HG03039 (cell line): Measurements from ENCODE around the gene DMD.
A peak's percentile ranks its signal among the peaks of the same experiment; 100 is the strongest.

Experiments used
- ATAC-seq: cut with Tn5 transposase; IDR thresholded peaks from one replicate; pipeline ENCODE4 v1.9.1; 2021; ENCODE audit warnings: mild to moderate bottlenecking, moderate library complexity; ENCODE audit not compliant: unreplicated experiment

DMD gene

GRCh38 chrX:31323658-31324057 lies 1887.7 kb downstream of the DMD start:
- ATAC-seq, result peak; percentile 76

GRCh38 chrX:31320740-31321139 lies 1890.6 kb downstream of the DMD start:
- no peak for ATAC-seq

- ATAC-seq, result no peak
Observed at GRCh38 chrX:31319586-31319985, 1891.8 kb downstream of the DMD start.

GRCh38 chrX:31318866-31319265 lies 1892.5 kb downstream of the DMD start:
- no peak for ATAC-seq

- no peak for ATAC-seq
Observed at GRCh38 chrX:31316340-31316991, 1894.9 kb downstream of the DMD start.

GRCh38 chrX:31314921-31315320 lies 1896.4 kb downstream of the DMD start:
- ATAC-seq, result no peak

GRCh38 chrX:31307952-31308351 lies 1903.4 kb downstream of the DMD start:
- ATAC-seq, result no peak

- ATAC-seq, result no peak
Observed at GRCh38 chrX:31302573-31303075, 1908.7 kb downstream of the DMD start.

- ATAC-seq, result no peak
Observed at GRCh38 chrX:31301941-31302340, 1909.4 kb downstream of the DMD start.

- no peak for ATAC-seq
Observed at GRCh38 chrX:31301203-31301602, 1910.1 kb downstream of the DMD start.

GRCh38 chrX:31298916-31299315 lies 1912.4 kb downstream of the DMD start:
- no peak for ATAC-seq

GRCh38 chrX:31297881-31298280 lies 1913.5 kb downstream of the DMD start:
- ATAC-seq, result no peak

GRCh38 chrX:31294475-31294874 lies 1916.9 kb downstream of the DMD start:
- no peak for ATAC-seq

GRCh38 chrX:31293409-31293808 lies 1917.9 kb downstream of the DMD start:
- ATAC-seq, result no peak

- no peak for ATAC-seq
Observed at GRCh38 chrX:31291131-31291530, 1920.2 kb downstream of the DMD start.

GRCh38 chrX:31287861-31288260 lies 1923.5 kb downstream of the DMD start:
- ATAC-seq, result no peak

GRCh38 chrX:31280580-31280979 lies 1930.8 kb downstream of the DMD start:
- ATAC-seq, result no peak

- ATAC-seq, result no peak
Observed at GRCh38 chrX:31279359-31279758, 1932.0 kb downstream of the DMD start.

GRCh38 chrX:31272472-31272775 lies 1938.9 kb downstream of the DMD start:
- no peak for ATAC-seq

GRCh38 chrX:31271615-31272471 lies 1939.5 kb downstream of the DMD start:
- ATAC-seq, result no peak

- ATAC-seq, result no peak
Observed at GRCh38 chrX:31269914-31270313, 1941.4 kb downstream of the DMD start.

GRCh38 chrX:31268359-31268758 lies 1943.0 kb downstream of the DMD start:
- ATAC-seq, result no peak
